ENCODE data around the gene KLHDC8B.

- TF ChIP-seq PBX2 (CRISPR knock-in tag; IDR thresholded peaks at IDR 0.05; ENCODE audit: low read depth) (no peak), PBX2 (tag; conservative IDR thresholded peaks at IDR 0.05; ENCODE audit: low read depth) (no peak), ZBTB11 (CRISPR knock-in tag; IDR thresholded peaks at IDR 0.05) (no peak), ZNF561 (CRISPR knock-in tag; conservative IDR thresholded peaks at IDR 0.05) (no peak), ARID2 (IDR thresholded peaks at IDR 0.05) (no peak), HNRNPUL1 (IDR thresholded peaks at IDR 0.05; ENCODE audit: low read length) (no peak)
These were observed 1.2 kb downstream of the KLHDC8B start for GRCh38 chr3:49172551-49173041.

Measured in K562 (cell line).